ENCODE measurements around the gene SLC7A6OS. TPM values are rescaled to one million over a fixed set of nuclear protein-coding genes. Genes with fewer than 3 reads are reported as not detected.

SLC7A6OS gene
- 23.4 TPM for total RNA-seq

GRCh38 chr16:68310774-68311511 is at the start of gene SLC7A6OS, which contains the start of gene PRMT7:
TSS of gene SLC7A6OS (minus strand) at chr16:68310946. CDS start at chr16:68310926, 20 bp downstream.
TSS of gene PRMT7 (plus strand) at chr16:68311019. CDS start at chr16:68315980, 4,961 bp downstream.
- DNase-seq (ENCODE audit: low spot score): peak; percentile 86

- no peak for DNase-seq (ENCODE audit: low spot score)
These were observed 48.8 kb upstream of the SLC7A6OS start for GRCh38 chr16:68359398-68360191.

GRCh38 chr16:68358951-68359350 is 48.2 kb upstream of the SLC7A6OS start:
- DNase-seq (ENCODE audit: low spot score): no peak

- DNase-seq (ENCODE audit: low spot score): no peak
These were observed 47.2 kb upstream of the SLC7A6OS start for GRCh38 chr16:68357923-68358322.

GRCh38 chr16:68357521-68357922 is 46.8 kb upstream of the SLC7A6OS start:
- DNase-seq (ENCODE audit: low spot score): no peak

GRCh38 chr16:68356919-68357286 is 46.2 kb upstream of the SLC7A6OS start:
- DNase-seq (ENCODE audit: low spot score): no peak

- no peak for DNase-seq (ENCODE audit: low spot score)
These were observed 45.6 kb upstream of the SLC7A6OS start for GRCh38 chr16:68356249-68356918.

- no peak for DNase-seq (ENCODE audit: low spot score)
These were observed 44.9 kb upstream of the SLC7A6OS start for GRCh38 chr16:68355447-68356248.

GRCh38 chr16:68354816-68355215 is 44.1 kb upstream of the SLC7A6OS start:
- no peak for DNase-seq (ENCODE audit: low spot score)

GRCh38 chr16:68353366-68353765 is 42.6 kb upstream of the SLC7A6OS start:
- no peak for DNase-seq (ENCODE audit: low spot score)

GRCh38 chr16:68351991-68352431 is 41.3 kb upstream of the SLC7A6OS start:
- peak; percentile 76 for DNase-seq (ENCODE audit: low spot score)

- no peak for DNase-seq (ENCODE audit: low spot score)
These were observed 40.7 kb upstream of the SLC7A6OS start for GRCh38 chr16:68351463-68351862.

GRCh38 chr16:68350813-68351350 is 40.1 kb upstream of the SLC7A6OS start:
- DNase-seq (ENCODE audit: low spot score): no peak

- no peak for DNase-seq (ENCODE audit: low spot score)
These were observed 39.2 kb upstream of the SLC7A6OS start for GRCh38 chr16:68349838-68350410.

GRCh38 chr16:68348639-68349445 is 38.1 kb upstream of the SLC7A6OS start:
- DNase-seq (ENCODE audit: low spot score): no peak

GRCh38 chr16:68347605-68348004 is 36.9 kb upstream of the SLC7A6OS start:
- no peak for DNase-seq (ENCODE audit: low spot score)

GRCh38 chr16:68346892-68347480 is 36.2 kb upstream of the SLC7A6OS start:
- DNase-seq (ENCODE audit: low spot score): no peak

- DNase-seq (ENCODE audit: low spot score): no peak
These were observed 35.4 kb upstream of the SLC7A6OS start for GRCh38 chr16:68345958-68346635.

GRCh38 chr16:68345351-68345810 is 34.6 kb upstream of the SLC7A6OS start:
- no peak for DNase-seq (ENCODE audit: low spot score)
